Measurements from ENCODE around the gene SRSF4. TPM values are rescaled to one million over a fixed set of nuclear protein-coding genes. Genes with fewer than 3 reads are reported as not detected.

SRSF4 gene
- total RNA-seq, 1 experiment from 2014 or later, result 69.0 TPM

- no peak for TF ChIP-seq SRF (IDR thresholded peaks at IDR 0.05; ENCODE audit: low read depth)
- TF ChIP-seq ZNF274 (IDR thresholded peaks at IDR 0.05; ENCODE audit: low read depth, low read length), result no peak
- no peak for TF ChIP-seq SIN3A (IDR thresholded peaks at IDR 0.05; ENCODE audit: low read depth)
- TF ChIP-seq ZFX (IDR thresholded peaks at IDR 0.05), result no peak
- TF ChIP-seq SP1 (IDR thresholded peaks at IDR 0.05; ENCODE audit: low read depth), result no peak
- no peak for TF ChIP-seq TCF7L2 (IDR thresholded peaks at IDR 0.05; ENCODE audit: borderline replicate concordance, extremely low read depth, insufficient read depth, insufficient read length)
- TF ChIP-seq EGR1 (IDR thresholded peaks at IDR 0.05; ENCODE audit: low read depth), result no peak
- TF ChIP-seq, protein P1, sequence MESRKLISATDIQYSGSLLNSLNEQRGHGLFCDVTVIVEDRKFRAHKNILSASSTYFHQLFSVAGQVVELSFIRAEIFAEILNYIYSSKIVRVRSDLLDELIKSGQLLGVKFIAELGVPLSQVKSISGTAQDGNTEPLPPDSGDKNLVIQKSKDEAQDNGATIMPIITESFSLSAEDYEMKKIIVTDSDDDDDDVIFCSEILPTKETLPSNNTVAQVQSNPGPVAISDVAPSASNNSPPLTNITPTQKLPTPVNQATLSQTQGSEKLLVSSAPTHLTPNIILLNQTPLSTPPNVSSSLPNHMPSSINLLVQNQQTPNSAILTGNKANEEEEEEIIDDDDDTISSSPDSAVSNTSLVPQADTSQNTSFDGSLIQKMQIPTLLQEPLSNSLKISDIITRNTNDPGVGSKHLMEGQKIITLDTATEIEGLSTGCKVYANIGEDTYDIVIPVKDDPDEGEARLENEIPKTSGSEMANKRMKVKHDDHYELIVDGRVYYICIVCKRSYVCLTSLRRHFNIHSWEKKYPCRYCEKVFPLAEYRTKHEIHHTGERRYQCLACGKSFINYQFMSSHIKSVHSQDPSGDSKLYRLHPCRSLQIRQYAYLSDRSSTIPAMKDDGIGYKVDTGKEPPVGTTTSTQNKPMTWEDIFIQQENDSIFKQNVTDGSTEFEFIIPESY (IDR thresholded peaks at IDR 0.05; ENCODE audit: extremely low read depth, insufficient replicate concordance, low read length), result no peak
- TF ChIP-seq EZH2phosphoT487 (IDR thresholded peaks at IDR 0.05; ENCODE audit: borderline replicate concordance), result no peak
- no peak for TF ChIP-seq JUND (IDR thresholded peaks at IDR 0.05)
- no peak for TF ChIP-seq CTCF (IDR thresholded peaks at IDR 0.05 in 2 of 3, conservative IDR thresholded peaks at IDR 0.05 in 1 of 3; ENCODE audit: borderline replicate concordance in 1 of 3, insufficient read depth in 1 of 3, low read depth in 2 of 3, low read length in 2 of 3)
- TF ChIP-seq POLR2AphosphoS5 (IDR thresholded peaks at IDR 0.05; ENCODE audit: low read depth, low read length), result no peak
- TF ChIP-seq YY1 (IDR thresholded peaks at IDR 0.05; ENCODE audit: extremely low read depth, insufficient replicate concordance, low read depth, low read length), result no peak
- TF ChIP-seq EZH2 (IDR thresholded peaks at IDR 0.05), result no peak
- no peak for TF ChIP-seq MAX (IDR thresholded peaks at IDR 0.05)
- TF ChIP-seq CEBPB (IDR thresholded peaks at IDR 0.05; ENCODE audit: low read depth), result no peak
- DNase-seq (ENCODE audit: low read depth, low spot score) (no peak), ATAC-seq (no peak)
- no peak overlapping the region for H3K4me3 ChIP-seq (replicated peaks in 1 of 2; ENCODE audit: low read depth in 1 of 2, low read length in 2 of 2)
- no peaks in the 10 kb centered on the region for H3K27me3 ChIP-seq (ENCODE audit: insufficient read depth, low read length)
- H3K9me3 ChIP-seq (ENCODE audit: control insufficient read depth in 1 of 2, insufficient read depth in 1 of 2, low read depth in 1 of 2, low read length in 2 of 2), result no peaks in the 10 kb centered on the region
- H4K20me1 ChIP-seq (ENCODE audit: insufficient read depth), result no peaks in the 10 kb centered on the region
- no peaks in the 10 kb centered on the region for H3K36me3 ChIP-seq (ENCODE audit: control insufficient read depth in 1 of 2, insufficient read depth in 2 of 2, low read length in 2 of 2)
- no peaks in the 10 kb centered on the region for H3K9me2 ChIP-seq (ENCODE audit: insufficient read depth)
- no peak overlapping the region for H3K9ac ChIP-seq (ENCODE audit: low read length)
- H3K27ac ChIP-seq (ENCODE audit: low read depth, low read length), result no peak overlapping the region
- H3K79me2 ChIP-seq (ENCODE audit: insufficient read depth, low read length), result no peaks in the 10 kb centered on the region
- H3K4me2 ChIP-seq (ENCODE audit: low read length), result no peak overlapping the region
- CTCF ChIA-PET, result no interaction called here
- no TSS peak for BruUV-seq (replicated peaks)
- RAD21 ChIA-PET (ENCODE audit: low non-redundant PET in 1 of 2, low total read pairs in 2 of 2, uncharacterized antibody in 2 of 2, unreplicated experiment in 2 of 2), result interaction anchor here in 1 of 2 experiments (1.1 kb wide), 1 partner anchor 74 kb away, joined by 3 read pairs; no protein-coding TSS in a partner anchor
- H3K4me1 ChIP-seq (ENCODE audit: control insufficient read depth in 1 of 2, insufficient read depth in 2 of 2, low read length in 2 of 2), result peaks cover 4 to 7% of the 10 kb centered on the region in 2 experiments; a peak in 3 of 4 replicates
- no peak overlapping the region for H2AFZ ChIP-seq (ENCODE audit: low read depth, low read length, poor library complexity, severe bottlenecking)
- POLR2A ChIA-PET, result no interaction called here
- intact Hi-C loops (cut with micrococcal nuclease), result no loop called here
Measured at GRCh38 chr1:29128739-29129138, 53.0 kb downstream of the SRSF4 start.

Measured in HCT116 (cell line).